Hepatocyte (in vitro differentiated cells): ENCODE measurements around the gene MZF1. TPM values are rescaled to one million over a fixed set of nuclear protein-coding genes. Genes with fewer than 3 reads are reported as not detected.

Experiments used
- DNase-seq: peaks from one replicate; pipeline ENCODE4 v3.0.0-alpha.2; 2016; ENCODE audit warnings: low spot score
- H2AFZ ChIP-seq: fragments of 200-600 bp; sonication (generic); 2 replicates; pipeline ENCODE4 v1.6.0; 2016; ENCODE audit warnings: antibody characterized with exemption, mild to moderate bottlenecking
- H3K27ac ChIP-seq: fragments of 200-600 bp; sonication (generic); 2 replicates; pipeline ENCODE4 v1.5.1; 2016; ENCODE audit warnings: mild to moderate bottlenecking
- H3K27me3 ChIP-seq: fragments of 200-600 bp; sonication (generic); 2 replicates; pipeline ENCODE4 v1.6.1; 2016
- H3K36me3 ChIP-seq: fragments of 200-600 bp; sonication (generic); replicated peaks from 2 replicates; pipeline ENCODE4 v1.5.1; 2016; ENCODE audit warnings: low read depth; ENCODE audit not compliant: insufficient read depth
- H3K4me1 ChIP-seq: fragments of 200-600 bp; sonication (generic); 2 replicates; pipeline ENCODE4 v1.5.1; 2016; ENCODE audit warnings: mild to moderate bottlenecking, moderate library complexity; ENCODE audit not compliant: insufficient read depth
- H3K4me2 ChIP-seq: fragments of 200-600 bp; sonication (generic); 2 replicates; pipeline ENCODE4 v1.6.0; 2016
- H3K4me3 ChIP-seq: fragments of 200-600 bp; sonication (generic); 2 replicates; pipeline ENCODE4 v1.5.1; 2016; ENCODE audit warnings: mild to moderate bottlenecking
- H3K79me2 ChIP-seq: fragments of 200-600 bp; sonication (generic); 2 replicates; pipeline ENCODE4 v1.6.0; 2017; ENCODE audit warnings: mild to moderate bottlenecking
- H3K9me2 ChIP-seq: fragments of 200-600 bp; sonication (generic); replicated peaks from 2 replicates; pipeline ENCODE4 v1.6.0; 2017; ENCODE audit warnings: mild to moderate bottlenecking; ENCODE audit not compliant: insufficient read depth
- H3K9me3 ChIP-seq: fragments of 200-600 bp; sonication (generic); 2 replicates; pipeline ENCODE4 v1.5.1; 2016; ENCODE audit warnings: low read depth, mild to moderate bottlenecking
- H4K20me1 ChIP-seq: fragments of 200-600 bp; sonication (generic); 2 replicates; pipeline ENCODE4 v1.6.0; 2016; ENCODE audit warnings: mild to moderate bottlenecking; ENCODE audit not compliant: insufficient read depth, poor library complexity, severe bottlenecking
- EZH2 ChIP-seq: fragments of 200-600 bp; sonication (generic); IDR thresholded peaks from 2 replicates; pipeline ENCODE4 v1.6.1; 2016; ENCODE audit warnings: antibody characterized with exemption, mild to moderate bottlenecking, borderline replicate concordance
- EZH2phosphoT487 ChIP-seq: fragments of 200-600 bp; sonication (generic); IDR thresholded peaks from one replicate; pipeline ENCODE4 v1.6.1; 2018; ENCODE audit warnings: antibody characterized with exemption, mild to moderate bottlenecking, low read depth, moderate library complexity; ENCODE audit not compliant: unreplicated experiment, severe bottlenecking
- WGBS: methylation state at CpG from one replicate; pipeline ENCODE4 v1.1.6; 2016; ENCODE audit warnings: low lambda C conversion rate; ENCODE audit errors: missing lambda C conversion rate; 5-methylcytosine and 5-hydroxymethylcytosine counted together
- polyA plus RNA-seq: library from polyadenylated mRNA; unstranded; fragments of >200 nt; fragmentation: Nextera tagmentation; extraction: Ambion mirVana; gene quantifications from 2 replicates; pipeline ENCODE4 v1.2.1, GENCODE V29; 2016
- total RNA-seq: library from RNA; depleted of rRNA; stranded (reverse); fragments of >200 nt; gene quantifications from 2 replicates; pipeline ENCODE4 v1.2.3, GENCODE V29; 2014
- TF ChIP-seq, protein P1 (sequence below): fragments of 200-600 bp; sonication (generic); IDR thresholded peaks from 2 replicates; pipeline ENCODE4 v1.5.1; 2016; ENCODE audit warnings: antibody characterized with exemption, mild to moderate bottlenecking; ENCODE audit not compliant: poor library complexity

Gene MZF1
- total and polyA plus RNA-seq, 2 experiments from 2014 or later: 19.9 to 23.5 TPM

GRCh38 chr19:58559275-58560006, 13.7 kb downstream of the MZF1 start:
- Histone ChIP-seq H3K4me1 (peaks cover 16% of the 10 kb centered on the region), H4K20me1 (no peaks in the 10 kb centered on the region), H2AFZ (peak overlapping the region; percentile 39), H3K9me2 (no peaks in the 10 kb centered on the region), H3K36me3 (no peaks in the 10 kb centered on the region), H3K4me3 (peak overlapping the region; percentile 26), H3K79me2 (peaks cover 49% of the 10 kb centered on the region), H3K9me3 (no peaks in the 10 kb centered on the region), H3K27me3 (no peaks in the 10 kb centered on the region), H3K27ac (peak overlapping the region; percentile 98), H3K4me2 (peak overlapping the region; percentile 77)
- WGBS: under 1% methylated on average over 29 of the region's 33 CpGs
- DNase-seq: peak; percentile 94
- TF ChIP-seq, protein P1, sequence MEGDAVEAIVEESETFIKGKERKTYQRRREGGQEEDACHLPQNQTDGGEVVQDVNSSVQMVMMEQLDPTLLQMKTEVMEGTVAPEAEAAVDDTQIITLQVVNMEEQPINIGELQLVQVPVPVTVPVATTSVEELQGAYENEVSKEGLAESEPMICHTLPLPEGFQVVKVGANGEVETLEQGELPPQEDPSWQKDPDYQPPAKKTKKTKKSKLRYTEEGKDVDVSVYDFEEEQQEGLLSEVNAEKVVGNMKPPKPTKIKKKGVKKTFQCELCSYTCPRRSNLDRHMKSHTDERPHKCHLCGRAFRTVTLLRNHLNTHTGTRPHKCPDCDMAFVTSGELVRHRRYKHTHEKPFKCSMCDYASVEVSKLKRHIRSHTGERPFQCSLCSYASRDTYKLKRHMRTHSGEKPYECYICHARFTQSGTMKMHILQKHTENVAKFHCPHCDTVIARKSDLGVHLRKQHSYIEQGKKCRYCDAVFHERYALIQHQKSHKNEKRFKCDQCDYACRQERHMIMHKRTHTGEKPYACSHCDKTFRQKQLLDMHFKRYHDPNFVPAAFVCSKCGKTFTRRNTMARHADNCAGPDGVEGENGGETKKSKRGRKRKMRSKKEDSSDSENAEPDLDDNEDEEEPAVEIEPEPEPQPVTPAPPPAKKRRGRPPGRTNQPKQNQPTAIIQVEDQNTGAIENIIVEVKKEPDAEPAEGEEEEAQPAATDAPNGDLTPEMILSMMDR: no peak
- TF ChIP-seq EZH2 (no peak), EZH2phosphoT487 (no peak)

DNA sequence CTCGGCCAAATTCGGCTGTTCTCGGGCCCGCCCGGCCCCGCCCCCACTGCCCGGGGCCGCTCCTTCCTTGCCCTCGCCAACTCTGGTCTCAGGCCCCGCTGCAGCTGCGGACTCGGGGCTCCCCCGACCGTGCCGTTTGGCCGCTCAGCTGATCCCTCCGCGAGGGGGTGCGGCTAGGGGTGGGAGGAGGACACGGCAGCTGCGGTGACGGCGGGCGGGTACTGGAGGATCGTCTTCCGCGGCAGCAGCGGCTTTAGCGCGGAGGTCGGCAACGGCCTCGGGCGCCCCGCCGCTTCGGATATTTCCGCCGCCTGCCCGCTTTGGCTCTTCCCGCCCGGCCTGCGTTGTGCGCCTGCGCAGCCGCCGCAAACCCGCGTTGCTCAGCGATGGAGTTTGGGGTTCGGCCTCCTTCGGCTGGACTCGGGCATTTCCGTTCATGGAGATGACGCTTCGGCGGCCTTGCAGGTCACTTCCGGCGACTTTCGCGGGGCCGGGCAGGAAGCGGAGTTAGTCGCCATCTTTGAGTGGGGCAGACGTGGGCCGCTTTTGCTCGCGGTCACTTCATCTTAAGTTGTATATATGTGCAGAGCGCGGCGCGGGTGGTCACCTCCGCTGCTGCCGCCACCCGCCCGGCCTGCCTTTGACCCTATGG, 14.4 kb downstream of the MZF1 start:
- H3K79me2 ChIP-seq: peaks cover 56% of the 10 kb centered on the region
- H2AFZ ChIP-seq: peak overlapping the region; percentile 39
- H3K4me1 ChIP-seq: peaks cover 22% of the 10 kb centered on the region
- no peaks in the 10 kb centered on the region for H3K36me3 ChIP-seq
- DNase-seq: peak; percentile 99
- TF ChIP-seq, protein P1: peak; percentile 2
- TF ChIP-seq EZH2 (no peak), EZH2phosphoT487 (no peak)
- WGBS: under 1% methylated on average over 60 of the region's 76 CpGs
- peak overlapping the region; percentile 98 for H3K27ac ChIP-seq
- H3K9me3 ChIP-seq: no peaks in the 10 kb centered on the region
- H3K9me2 ChIP-seq: no peaks in the 10 kb centered on the region
- H3K27me3 ChIP-seq: no peaks in the 10 kb centered on the region
- H3K4me3 ChIP-seq: peak overlapping the region; percentile 40
- H3K4me2 ChIP-seq: peak overlapping the region; percentile 77
- no peaks in the 10 kb centered on the region for H4K20me1 ChIP-seq

DNA sequence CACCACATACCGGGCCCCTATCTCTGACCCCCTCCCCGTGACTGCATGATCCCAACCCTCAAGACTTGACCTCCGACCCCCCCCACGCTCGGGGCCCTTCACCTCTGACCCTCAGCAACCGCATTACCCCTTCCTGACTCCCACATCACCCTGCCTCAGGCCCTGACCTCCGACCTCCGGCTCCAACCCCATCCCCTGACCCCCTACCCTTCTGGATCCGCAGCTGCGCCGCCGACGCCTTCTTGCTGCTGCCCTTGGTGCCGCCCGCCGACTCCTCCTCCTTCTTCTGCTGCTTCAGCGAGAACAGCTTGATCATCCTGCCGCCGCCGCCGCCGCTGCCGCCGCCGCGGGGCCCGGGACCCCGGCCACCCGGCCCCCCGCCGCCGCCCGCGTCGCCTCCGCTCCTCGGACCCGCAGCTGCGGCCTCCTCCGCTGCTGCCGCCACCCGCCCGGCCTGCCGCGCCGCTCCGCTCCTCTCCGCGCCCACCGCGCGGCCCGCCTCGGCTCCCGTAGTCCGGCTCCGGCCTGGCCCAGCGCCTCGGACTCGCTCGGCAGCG, 15.0 kb downstream of the MZF1 start, which contains the start of gene UBE2M:
Gene UBE2M (minus strand): TSS at position 546 of the 557 bp plus-strand sequence. CDS start 230 bp downstream, at position 316.
- no peaks in the 10 kb centered on the region for H3K36me3 ChIP-seq
- H2AFZ ChIP-seq: peak within 1 kb of the TSS; percentile 39
- no peaks in the 10 kb centered on the region for H3K9me2 ChIP-seq
- H3K4me2 ChIP-seq: peak within 1 kb of the TSS; percentile 94
- DNase-seq: peak; percentile 96
- no peak for TF ChIP-seq EZH2phosphoT487
- TF ChIP-seq EZH2: no peak
- H3K9me3 ChIP-seq: no peaks in the 10 kb centered on the region
- peaks cover 62% of the 10 kb centered on the region for H3K79me2 ChIP-seq
- peak within 1 kb of the TSS; percentile 78 for H3K4me3 ChIP-seq
- peaks cover 27% of the 10 kb centered on the region for H3K4me1 ChIP-seq
- WGBS: under 1% methylated on average over 23 of the region's 62 CpGs
- no peaks in the 10 kb centered on the region for H3K27me3 ChIP-seq
- H3K27ac ChIP-seq: peak within 1 kb of the TSS; percentile 98
- no peaks in the 10 kb centered on the region for H4K20me1 ChIP-seq
